Breast epithelium (tissue), 3 donors: ENCODE results near the gene LARP4.

Experiments used
- CTCF ChIP-seq, 3 donors: fragments of 450-650 bp; IDR thresholded peaks; one replicate each; pipeline ENCODE4 v1.5.1; 2016 to 2017; ENCODE audit warnings: antibody characterized with exemption in 3 of 3, mild to moderate bottlenecking in 3 of 3, moderate library complexity in 3 of 3
- POLR2A ChIP-seq: fragments of 450-650 bp; IDR thresholded peaks from one replicate; pipeline ENCODE4 v1.6.1; 2016; ENCODE audit warnings: antibody characterized with exemption, mild to moderate bottlenecking, moderate library complexity
- POLR2AphosphoS5 ChIP-seq, 3 donors: sonication (generic); formaldehyde crosslinking; IDR thresholded peaks; one replicate each; pipeline ENCODE4 v1.6.1; 2017; ENCODE audit warnings: antibody characterized with exemption in 3 of 3

- TF ChIP-seq CTCF (IDR thresholded peaks at IDR 0.05): no peak
- no peak for TF ChIP-seq POLR2A
- TF ChIP-seq POLR2AphosphoS5 (IDR thresholded peaks at IDR 0.05): no peak
Observed at GRCh38 chr12:50525422-50525821, 124.7 kb downstream of the LARP4 start.
